ENCODE results near the gene CX3CR1. TPM values are rescaled to one million over a fixed set of nuclear protein-coding genes. Genes with fewer than 3 reads are reported as not detected.
"Not testable (repeated sequence)": the region's sequence is repeated elsewhere in the genome, so short reads cannot be mapped to it uniquely, and the experiment has no call there.

The CX3CR1 gene
- total RNA-seq, 2 donors from 2014 or later = 2.7 to 3.4 TPM

GRCh38 chr3:39325236-39325635 is 45.4 kb upstream of the CX3CR1 start:
- Histone ChIP-seq H3K4me1 (replicated peaks) (no peaks in the 10 kb centered on the region), H3K27ac (no peak overlapping the region), H3K4me3 (no peak overlapping the region), H3K27me3 (replicated peaks; ENCODE audit: insufficient read depth) (no peaks in the 10 kb centered on the region), H3K36me3 (no peaks in the 10 kb centered on the region), H3K9me3 (no peaks in the 10 kb centered on the region)
- WGBS = 98% methylated on average over 2 of the region's 2 CpGs
- TF ChIP-seq CTCF (IDR thresholded peaks at IDR 0.05) = no peak
- no peak for TF ChIP-seq POLR2AphosphoS5 (IDR thresholded peaks at IDR 0.05)
- no peak for TF ChIP-seq POLR2A (IDR thresholded peaks at IDR 0.05)
- no peak for DNase-seq (ENCODE audit: low spot score)
- intact Hi-C loops (cut with DNase I) = no loop called here

DNA sequence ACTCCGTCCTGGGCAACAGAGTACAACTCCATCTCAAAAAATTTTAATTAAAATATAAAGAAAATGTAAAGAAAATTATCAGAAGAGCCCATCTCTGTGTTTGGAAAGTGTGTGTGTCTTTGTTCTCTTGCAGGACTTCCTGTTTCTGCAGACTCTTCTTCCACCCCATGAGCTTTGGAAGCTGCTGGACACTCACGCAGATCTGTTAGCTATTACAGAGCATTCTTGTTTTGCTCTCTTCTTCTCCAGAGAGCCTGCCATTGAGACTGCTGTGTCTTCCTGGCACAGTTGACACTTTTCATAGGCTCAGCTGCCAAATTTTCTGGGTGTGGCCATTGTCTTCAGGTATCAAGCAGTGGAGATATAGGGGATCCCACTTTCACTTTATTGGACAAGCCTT is 43.7 kb upstream of the CX3CR1 start:
- WGBS = 84% methylated on average over 2 of the region's 2 CpGs
- TF ChIP-seq POLR2A (IDR thresholded peaks at IDR 0.05) = no peak
- no peak for TF ChIP-seq POLR2AphosphoS5 (IDR thresholded peaks at IDR 0.05)
- TF ChIP-seq CTCF (IDR thresholded peaks at IDR 0.05) = no peak
- H3K27me3 ChIP-seq (replicated peaks; ENCODE audit: insufficient read depth) = no peaks in the 10 kb centered on the region

DNA sequence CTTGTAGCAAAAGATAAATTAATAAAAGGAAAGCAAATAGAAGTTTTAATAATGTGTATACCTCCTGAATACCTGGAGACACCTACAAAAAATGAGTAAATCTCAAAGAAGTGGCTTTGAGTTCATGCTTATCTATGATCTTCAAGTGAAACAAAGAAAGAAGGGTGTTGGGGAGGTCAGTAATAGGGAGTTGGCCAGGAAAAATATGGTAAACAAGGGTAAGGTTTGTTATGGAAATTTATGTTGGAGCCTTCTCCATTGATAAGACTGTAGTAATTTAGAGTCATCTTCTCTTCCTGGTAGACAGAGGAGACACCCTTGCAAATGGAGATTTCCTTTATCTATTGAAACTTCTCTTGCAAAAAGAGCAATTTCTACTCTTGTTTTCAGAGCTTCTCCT is 43.1 kb upstream of the CX3CR1 start:
- H3K36me3 ChIP-seq = no peaks in the 10 kb centered on the region
- no peaks in the 10 kb centered on the region for H3K27me3 ChIP-seq (replicated peaks; ENCODE audit: insufficient read depth)
- H3K9me3 ChIP-seq = no peaks in the 10 kb centered on the region
- H3K4me3 ChIP-seq = no peak overlapping the region
- H3K4me1 ChIP-seq (replicated peaks) = no peaks in the 10 kb centered on the region
- H3K27ac ChIP-seq = no peak overlapping the region
- intact Hi-C loops (cut with DNase I) = no loop called here
- no peak for DNase-seq (ENCODE audit: low spot score)
- TF ChIP-seq POLR2AphosphoS5 (IDR thresholded peaks at IDR 0.05) (no peak), CTCF (IDR thresholded peaks at IDR 0.05) (no peak), POLR2A (IDR thresholded peaks at IDR 0.05) (no peak)

More for the DNA sequence above, 43.7 kb upstream of the CX3CR1 start:
- no peak overlapping the region for H3K27ac ChIP-seq
- intact Hi-C loops (cut with DNase I) = no loop called here
- no peaks in the 10 kb centered on the region for H3K9me3 ChIP-seq
- no peak overlapping the region for H3K4me3 ChIP-seq
- H3K4me1 ChIP-seq (replicated peaks) = no peaks in the 10 kb centered on the region
- no peak for DNase-seq (ENCODE audit: low spot score)
- no peaks in the 10 kb centered on the region for H3K36me3 ChIP-seq

- H3K4me3 ChIP-seq; DNase-seq (ENCODE audit: low spot score); H3K4me1 ChIP-seq (replicated peaks); H3K9me3 ChIP-seq; H3K27me3 ChIP-seq (replicated peaks; ENCODE audit: insufficient read depth); H3K36me3 ChIP-seq; H3K27ac ChIP-seq; intact Hi-C loops (cut with DNase I): not testable (repeated sequence)
- 61% methylated on average over 3 of the region's 3 CpGs for WGBS
Observed at GRCh38 chr3:39322209-39322715, 42.4 kb upstream of the CX3CR1 start.

DNA sequence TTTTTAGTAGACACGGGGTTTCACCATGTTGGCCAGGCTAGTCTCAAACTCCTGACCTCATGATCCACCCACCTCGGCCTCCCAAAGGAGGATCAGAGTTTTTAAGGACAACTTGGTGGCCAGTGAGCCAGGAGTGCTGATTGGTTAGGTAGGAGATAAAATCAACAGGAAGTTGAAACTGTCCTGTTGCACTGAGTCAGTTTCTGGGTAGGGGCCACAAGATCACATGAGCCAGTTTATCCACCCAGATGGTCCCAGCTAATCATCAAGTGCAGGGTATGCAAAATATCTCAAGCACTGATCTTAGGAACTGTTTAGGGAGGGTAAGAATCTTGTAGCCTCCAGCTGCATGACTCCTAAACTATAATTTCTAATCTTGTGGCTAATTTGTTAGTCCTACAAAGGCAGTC is 41.7 kb upstream of the CX3CR1 start:
- H3K4me1 ChIP-seq (replicated peaks); H3K9me3 ChIP-seq; H3K27ac ChIP-seq; H3K36me3 ChIP-seq; intact Hi-C loops (cut with DNase I); H3K27me3 ChIP-seq (replicated peaks; ENCODE audit: insufficient read depth); DNase-seq (ENCODE audit: low spot score); H3K4me3 ChIP-seq: not testable (repeated sequence)
- 88% methylated on average over 2 of the region's 2 CpGs for whole genome bisulfite sequencing

DNA sequence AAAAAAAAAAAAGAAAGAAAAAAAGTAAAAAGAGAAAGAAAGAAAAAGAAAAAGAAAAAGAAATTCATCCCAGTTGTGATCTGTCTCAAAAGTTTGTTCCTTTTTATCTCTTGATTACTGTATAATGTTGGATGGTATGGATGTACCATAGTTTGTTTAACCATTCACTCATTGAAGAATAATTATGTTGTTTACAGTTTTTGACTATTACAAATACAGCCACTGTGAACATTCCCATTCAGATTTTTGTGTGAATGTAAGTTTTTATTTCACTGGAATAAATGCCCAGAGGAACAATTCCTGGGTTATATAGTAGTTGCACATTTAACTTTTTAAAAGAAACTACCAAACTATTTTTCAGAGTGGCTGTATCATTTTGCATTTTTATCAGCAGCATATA is 39.4 kb upstream of the CX3CR1 start:
- intact Hi-C loops (cut with DNase I) = no loop called here
- no peaks in the 10 kb centered on the region for H3K36me3 ChIP-seq
- DNase-seq (ENCODE audit: low spot score) = no peak
- H3K4me3 ChIP-seq = no peak overlapping the region
- no peaks in the 10 kb centered on the region for H3K4me1 ChIP-seq (replicated peaks)
- no peaks in the 10 kb centered on the region for H3K9me3 ChIP-seq
- no peak for TF ChIP-seq POLR2AphosphoS5 (IDR thresholded peaks at IDR 0.05)
- TF ChIP-seq POLR2A (IDR thresholded peaks at IDR 0.05) = no peak
- no peak for TF ChIP-seq CTCF (IDR thresholded peaks at IDR 0.05)
- H3K27ac ChIP-seq = no peak overlapping the region
- H3K27me3 ChIP-seq (replicated peaks; ENCODE audit: insufficient read depth) = no peaks in the 10 kb centered on the region

Data from prostate gland (tissue), 2 donors.